ENCODE data around the gene SNAI3. TPM values are rescaled to one million over a fixed set of nuclear protein-coding genes. Genes with fewer than 3 reads are reported as not detected.
A peak's percentile ranks its signal among the peaks of the same experiment; 100 is the strongest.

Gene SNAI3
- total and polyA plus RNA-seq, 2 donors (not counting 1 experiment from before 2014, with no cell fraction given) = 6.5 to 8.8 TPM

DNA sequence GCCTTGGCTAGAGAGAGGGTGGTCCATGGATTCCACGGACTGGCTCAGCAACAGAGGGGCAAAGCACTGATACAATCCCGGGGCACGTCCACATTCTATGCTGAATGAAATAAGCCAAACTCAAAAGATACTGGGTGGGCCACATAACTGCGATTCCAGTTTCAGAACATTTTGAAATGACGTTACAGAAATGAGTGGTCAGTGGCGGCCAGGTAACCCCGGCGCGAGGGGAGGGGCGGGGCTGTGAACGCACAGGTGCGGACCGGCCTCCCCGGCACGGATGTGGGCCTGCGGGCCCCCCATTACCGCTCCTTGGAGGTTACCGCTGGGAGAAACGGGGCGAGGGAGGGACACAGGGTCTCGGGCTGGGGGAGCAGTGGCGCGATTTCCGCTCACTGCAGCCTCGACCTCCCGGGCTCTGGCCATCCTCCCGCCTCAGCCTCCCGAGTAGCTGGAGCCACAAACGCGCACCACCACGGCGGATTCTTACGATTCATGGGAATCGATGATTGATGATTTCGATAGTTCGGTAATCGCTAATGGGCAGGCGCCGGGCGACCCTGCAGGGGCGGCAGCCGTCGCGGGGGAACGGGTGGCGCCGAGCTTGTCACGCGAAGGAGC, 24.0 kb downstream of the SNAI3 start:
- H3K36me3 ChIP-seq (replicated peaks in 1 of 2; ENCODE audit: control extremely low read depth in 1 of 2, control insufficient read depth in 1 of 2, extremely low read depth in 1 of 2, insufficient read depth in 2 of 2, low read length in 1 of 2) = peaks cover 0 to 8% of the 10 kb centered on the region in 2 experiments
- peak overlapping the region; percentile 91 for H3K9ac ChIP-seq (ENCODE audit: low read length)
- H3K4me3 ChIP-seq (ENCODE audit: control extremely low read depth in 1 of 5, extremely low read depth in 1 of 5, insufficient read depth in 1 of 5, low read depth in 2 of 5, low read length in 4 of 5) = peak overlapping the region; percentile 49 to 89 (median 88)
- peaks cover 18 to 30% of the 10 kb centered on the region in 2 donors for H3K4me1 ChIP-seq (ENCODE audit: control insufficient read depth in 2 of 2, insufficient read depth in 2 of 2, low read length in 2 of 2)
- Mint-ChIP-seq H3K4me1 (peaks cover 31% of the 10 kb centered on the region), H3K27ac (peak overlapping the region; percentile 85), H3K4me3 (peak overlapping the region; percentile 91), H3K9me3 (ENCODE audit: insufficient read depth) (no peaks in the 10 kb centered on the region), H3K27me3 (no peaks in the 10 kb centered on the region)
- DNase-seq (no peak), ATAC-seq (ENCODE audit: low read depth) (no peak)
- peak overlapping the region; percentile 94 for H3K4me2 ChIP-seq (replicated peaks; ENCODE audit: low read depth, low read length, poor library complexity, severe bottlenecking)
- TF ChIP-seq CTCF (IDR thresholded peaks at IDR 0.05) (no peak), EZH2 (IDR thresholded peaks at IDR 0.05; ENCODE audit: borderline replicate concordance, insufficient read depth, low read depth, low read length, poor library complexity, severe bottlenecking) (no peak)
- intact Hi-C loops (cut with micrococcal nuclease) = loop anchor here (2.0 kb wide), 1 partner anchor 38 kb away; no protein-coding TSS in a partner anchor
- H3K27ac ChIP-seq (ENCODE audit: low read length in 2 of 2) = peak overlapping the region; percentile 10 to 88
- H3K9me3 ChIP-seq (ENCODE audit: control extremely low read depth in 1 of 3, control insufficient read depth in 2 of 3, insufficient read depth in 1 of 3, low read length in 2 of 3) = no peaks in the 10 kb centered on the region
- CTCF ChIA-PET = interaction anchor here (0.7 kb wide), 1 partner anchor 22 kb away, joined by 3 read pairs; no protein-coding TSS in a partner anchor
- no peaks in the 10 kb centered on the region for H3K27me3 ChIP-seq (replicated peaks in 1 of 4; ENCODE audit: control extremely low read depth in 1 of 4, control insufficient read depth in 3 of 4, insufficient read depth in 4 of 4, low read length in 3 of 4)
- peak overlapping the region; percentile 96 for H2AFZ ChIP-seq (ENCODE audit: insufficient read depth, low read depth, low read length, poor library complexity, severe bottlenecking)
- POLR2A ChIA-PET = interaction anchor here (0.6 to 1.9 kb wide), 5 partner anchors 10 to 25 kb away, joined by 4 to 6 read pairs (median 4); no protein-coding TSS in a partner anchor
- peaks cover 55% of the 10 kb centered on the region for H3K79me2 ChIP-seq (ENCODE audit: control insufficient read depth, insufficient read depth, low read length)
- 3% methylated on average over 49 of the region's 49 CpGs for WGBS (ENCODE audit: insufficient coverage)
- no peaks in the 10 kb centered on the region for H4K20me1 ChIP-seq (ENCODE audit: control insufficient read depth, insufficient read depth, low read length, poor library complexity, severe bottlenecking)

DNA sequence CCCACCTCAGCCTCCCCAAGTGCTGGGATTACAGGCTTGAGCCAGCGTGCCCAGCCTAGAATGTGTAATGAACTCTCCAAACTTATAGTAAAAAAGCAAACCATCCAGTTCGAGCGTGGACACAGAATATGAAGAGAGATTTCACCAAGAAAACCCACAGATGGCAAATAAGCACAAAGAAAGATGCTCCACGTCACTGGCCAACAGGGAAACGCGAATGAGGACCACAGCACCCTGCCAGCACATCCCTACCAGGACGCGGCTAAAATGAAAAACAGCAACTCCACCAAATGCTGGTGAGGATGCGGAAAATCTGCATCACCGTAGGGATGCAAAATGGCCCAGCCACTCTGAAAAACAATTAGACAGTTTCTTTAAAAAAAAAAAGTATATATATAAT, 24.8 kb downstream of the SNAI3 start:
- H3K4me1 ChIP-seq (ENCODE audit: control insufficient read depth in 2 of 2, insufficient read depth in 2 of 2, low read length in 2 of 2) = peaks cover 18 to 30% of the 10 kb centered on the region in 2 donors
- Mint-ChIP-seq H3K27me3 (no peaks in the 10 kb centered on the region), H3K4me1 (peaks cover 31% of the 10 kb centered on the region), H3K27ac (peak overlapping the region; percentile 47), H3K9me3 (ENCODE audit: insufficient read depth) (no peaks in the 10 kb centered on the region), H3K4me3 (peak overlapping the region; percentile 46)
- H3K9me3 ChIP-seq (ENCODE audit: control extremely low read depth in 1 of 3, control insufficient read depth in 2 of 3, insufficient read depth in 1 of 3, low read length in 2 of 3) = no peaks in the 10 kb centered on the region
- H3K4me2 ChIP-seq (replicated peaks; ENCODE audit: low read depth, low read length, poor library complexity, severe bottlenecking) = no peak overlapping the region
- intact Hi-C loops (cut with micrococcal nuclease) = no loop called here
- 83% methylated on average over 4 of the region's 10 CpGs for WGBS (ENCODE audit: insufficient coverage)
- DNase-seq = no peak
- TF ChIP-seq EZH2 (IDR thresholded peaks at IDR 0.05; ENCODE audit: borderline replicate concordance, insufficient read depth, low read depth, low read length, poor library complexity, severe bottlenecking) (no peak), CTCF (IDR thresholded peaks at IDR 0.05) (no peak)
- H3K9ac ChIP-seq (ENCODE audit: low read length) = no peak overlapping the region
- H3K79me2 ChIP-seq (ENCODE audit: control insufficient read depth, insufficient read depth, low read length) = peaks cover 64% of the 10 kb centered on the region
- peaks cover 0 to 8% of the 10 kb centered on the region in 2 experiments for H3K36me3 ChIP-seq (replicated peaks in 1 of 2; ENCODE audit: control extremely low read depth in 1 of 2, control insufficient read depth in 1 of 2, extremely low read depth in 1 of 2, insufficient read depth in 2 of 2, low read length in 1 of 2)
- no peak overlapping the region for H3K4me3 ChIP-seq (ENCODE audit: control extremely low read depth in 1 of 5, extremely low read depth in 1 of 5, insufficient read depth in 1 of 5, low read depth in 2 of 5, low read length in 4 of 5)
- no peak for ATAC-seq (ENCODE audit: low read depth)
- ChIA-PET CTCF (no interaction called here), POLR2A (no interaction called here)
- H2AFZ ChIP-seq (ENCODE audit: insufficient read depth, low read depth, low read length, poor library complexity, severe bottlenecking) = no peak overlapping the region
- no peaks in the 10 kb centered on the region for H4K20me1 ChIP-seq (ENCODE audit: control insufficient read depth, insufficient read depth, low read length, poor library complexity, severe bottlenecking)
- H3K27me3 ChIP-seq (replicated peaks in 1 of 4; ENCODE audit: control extremely low read depth in 1 of 4, control insufficient read depth in 3 of 4, insufficient read depth in 4 of 4, low read length in 3 of 4) = no peaks in the 10 kb centered on the region
- no peak overlapping the region for H3K27ac ChIP-seq (ENCODE audit: low read length in 2 of 2)

All from B cell (primary cell).